Measurements from ENCODE around the gene FNBP1L.
"Not testable (repeated sequence)": the region's sequence is repeated elsewhere in the genome, so short reads cannot be mapped to it uniquely, and the experiment has no call there.

FNBP1L gene

GRCh38 chr1:93446837-93447451 is 974 bp upstream of the FNBP1L start:
- no peak for DNase-seq

GRCh38 chr1:93448292-93448982 is 519 bp downstream of the FNBP1L start:
- no peak for DNase-seq

DNA sequence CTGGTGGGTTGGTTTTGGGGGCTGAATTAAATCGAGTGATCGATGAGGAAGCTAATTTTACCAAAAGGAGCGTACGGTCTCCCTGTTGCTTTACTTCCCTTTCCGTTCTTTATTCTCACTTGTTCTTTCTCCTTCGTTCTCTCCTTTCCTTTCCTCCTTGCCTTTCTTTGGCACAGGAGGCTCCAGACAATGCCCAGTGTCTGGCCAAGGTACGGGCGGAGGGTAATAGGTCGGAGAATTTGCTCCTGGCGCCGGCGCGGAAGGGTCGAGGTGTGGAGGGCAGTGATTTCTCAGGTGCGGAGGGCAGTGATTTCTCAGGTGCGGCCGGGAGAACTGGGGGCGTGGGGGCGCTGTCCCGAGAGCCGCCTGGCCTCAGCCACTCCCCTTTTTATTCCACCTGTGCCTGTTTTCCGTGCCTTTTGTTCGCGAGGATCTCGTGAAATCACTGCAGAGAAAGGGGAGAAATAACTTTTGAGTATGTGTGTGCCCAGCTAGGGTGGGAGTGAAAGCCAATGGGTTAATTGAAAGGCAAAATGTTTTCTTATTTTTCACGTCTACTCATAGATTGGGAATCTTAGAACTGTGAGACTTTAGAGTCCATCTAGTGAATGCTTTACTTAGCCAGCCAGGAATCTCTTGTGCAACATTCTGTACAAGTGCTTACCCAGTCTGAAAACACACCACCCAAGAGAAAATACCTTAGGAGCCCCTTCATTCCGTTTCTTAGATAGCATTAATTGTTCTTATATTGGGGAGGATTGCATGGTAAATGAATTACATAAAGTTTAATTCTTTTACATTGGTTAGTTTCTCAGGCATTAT is 1.3 kb downstream of the FNBP1L start:
- no peak for DNase-seq

- DNase-seq = no peak
These were observed 2.4 kb downstream of the FNBP1L start for GRCh38 chr1:93450321-93450720.

- no peak for DNase-seq
These were observed 6.0 kb downstream of the FNBP1L start for GRCh38 chr1:93453911-93454310.

DNA sequence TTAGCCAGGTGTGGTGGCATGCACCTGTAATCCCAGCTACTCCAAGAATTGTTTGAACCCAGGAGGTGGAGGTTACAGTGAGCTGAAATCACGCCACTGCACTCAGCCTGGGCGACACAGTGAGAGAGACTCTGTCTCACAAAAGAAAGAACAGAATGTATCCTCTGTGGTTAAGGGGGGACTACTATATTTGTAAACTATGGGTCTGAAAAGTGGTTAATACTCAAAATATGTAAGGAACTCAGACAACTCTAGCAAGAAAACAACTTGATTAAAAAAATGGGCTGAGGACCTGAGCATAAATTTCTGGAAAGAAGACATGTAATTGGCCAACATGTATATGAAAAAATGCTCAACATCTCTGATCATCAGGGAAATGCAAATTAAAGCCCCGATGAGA is 11.2 kb downstream of the FNBP1L start:
- DNase-seq = no peak

DNA sequence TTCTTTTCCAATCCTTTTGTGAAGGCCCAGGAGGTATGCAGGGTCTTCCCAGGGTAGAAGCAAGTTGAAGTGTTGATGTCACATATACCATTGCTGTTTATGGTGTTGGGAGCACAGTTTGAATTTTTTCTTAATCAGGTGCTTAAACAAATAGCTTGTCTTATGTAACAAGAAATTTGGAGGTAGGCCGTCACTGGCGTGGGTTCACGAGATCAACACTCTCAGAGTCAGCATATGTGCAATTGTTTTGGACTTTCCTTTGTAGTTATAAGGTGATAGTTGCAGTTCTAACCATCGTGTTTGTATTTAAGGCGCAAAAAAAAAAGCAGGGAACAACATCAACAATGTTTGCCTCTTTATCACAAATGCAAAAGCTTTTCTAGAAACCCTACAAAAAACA is 13.3 kb downstream of the FNBP1L start:
- no peak for DNase-seq

- DNase-seq = no peak
These were observed 16.0 kb downstream of the FNBP1L start for GRCh38 chr1:93463960-93464359.

GRCh38 chr1:93465371-93466082 is 17.6 kb downstream of the FNBP1L start:
- DNase-seq = not testable (repeated sequence)

DNA sequence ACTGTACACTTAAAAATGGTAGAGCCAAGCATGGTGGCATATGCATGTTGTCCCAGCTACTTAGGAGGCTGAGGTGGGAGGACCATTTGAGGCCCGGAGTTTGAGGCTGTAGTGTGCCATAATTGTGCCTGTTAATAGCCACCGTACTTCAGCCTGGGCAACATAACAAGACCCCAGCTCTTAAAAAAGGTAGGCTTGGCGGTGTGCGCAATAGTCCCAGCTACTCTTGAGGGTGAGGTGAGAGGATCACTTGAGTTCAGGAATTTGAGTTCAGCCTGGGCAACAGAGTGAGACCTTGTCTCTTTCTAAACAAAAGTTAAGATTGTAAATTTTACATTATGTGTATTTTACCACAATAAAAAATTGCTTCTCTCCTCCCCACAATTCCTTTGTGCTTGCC is 19.7 kb downstream of the FNBP1L start:
- no peak for DNase-seq

- DNase-seq = no peak
These were observed 20.7 kb downstream of the FNBP1L start for GRCh38 chr1:93468662-93469061.

DNA sequence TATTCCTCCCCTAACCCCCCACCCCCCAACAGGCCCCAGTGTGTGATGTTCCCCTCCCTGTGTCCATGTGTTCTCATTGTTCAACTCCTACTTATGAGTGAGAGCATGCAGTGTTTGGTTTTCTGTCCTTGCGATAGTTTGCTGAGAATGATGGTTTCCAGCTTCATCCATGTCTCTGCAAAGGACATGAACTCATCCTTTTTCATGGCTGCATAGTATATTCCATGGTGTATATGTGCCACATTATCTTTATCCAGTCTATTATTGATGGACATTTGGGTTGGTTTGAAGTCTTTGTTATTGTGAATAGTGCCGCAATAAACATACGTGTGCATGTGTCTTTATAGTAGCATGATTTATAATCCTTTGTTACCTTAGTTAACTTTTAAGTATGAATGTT is 21.3 kb downstream of the FNBP1L start:
- not testable (repeated sequence) for DNase-seq

GRCh38 chr1:93471284-93471683 is 23.4 kb downstream of the FNBP1L start:
- no peak for DNase-seq

DNA sequence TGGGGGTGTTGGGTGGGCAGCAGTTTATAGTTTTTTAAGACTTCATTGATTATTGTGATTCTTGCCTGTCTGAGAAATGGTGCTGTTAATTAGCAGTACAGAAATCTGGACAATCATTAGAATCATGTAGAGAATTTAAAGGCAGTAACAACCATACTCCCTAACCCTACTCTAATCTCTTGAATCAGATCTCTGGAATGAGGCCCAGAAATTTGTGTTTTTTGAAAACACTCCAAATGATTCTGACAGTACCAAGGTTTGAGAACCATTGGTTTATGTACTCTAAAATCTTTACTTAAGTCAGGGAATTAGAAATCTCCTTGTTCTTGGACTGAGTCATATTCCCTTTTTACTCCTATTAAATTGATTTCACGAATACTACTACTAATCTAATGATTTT is 24.0 kb downstream of the FNBP1L start:
- DNase-seq = no peak

DNA sequence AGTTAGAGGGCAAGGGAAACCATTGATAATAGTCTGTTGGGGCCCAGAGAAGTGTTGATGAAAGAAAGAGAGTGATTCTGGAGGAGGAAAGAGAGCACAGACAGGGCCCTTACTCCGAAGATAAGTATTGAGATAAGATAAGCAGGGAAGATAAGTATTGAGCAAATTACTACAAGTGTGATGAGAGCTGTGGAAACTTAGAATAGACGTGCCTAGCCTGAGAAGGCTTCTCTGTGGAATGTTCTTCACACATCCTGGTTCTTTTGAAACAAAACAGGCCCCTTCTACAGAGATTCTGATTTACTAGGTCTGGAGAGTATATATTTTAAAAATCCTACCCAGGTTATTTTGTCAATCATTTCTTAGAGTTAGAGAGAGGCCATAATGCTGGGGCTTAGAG is 26.4 kb downstream of the FNBP1L start:
- DNase-seq = no peak

DNA sequence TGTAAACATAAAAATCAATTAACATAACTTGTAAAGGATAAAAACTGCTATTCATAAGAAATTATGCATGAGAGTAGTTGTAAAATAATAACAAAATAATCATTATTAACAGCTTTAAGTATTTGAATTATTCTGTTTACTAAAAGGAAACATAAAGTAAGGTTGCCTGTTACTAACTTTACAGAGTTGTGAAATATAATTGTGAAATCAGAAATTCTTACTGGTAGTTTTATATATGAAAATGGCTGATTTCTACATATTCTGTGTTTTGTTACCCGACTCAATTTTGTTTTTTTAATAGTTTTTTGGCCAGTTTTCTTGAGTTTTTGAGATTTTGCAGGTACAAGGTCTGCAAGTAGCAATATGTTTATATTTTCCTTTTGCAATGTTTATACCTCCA is 27.8 kb downstream of the FNBP1L start:
- no peak for DNase-seq

DNA sequence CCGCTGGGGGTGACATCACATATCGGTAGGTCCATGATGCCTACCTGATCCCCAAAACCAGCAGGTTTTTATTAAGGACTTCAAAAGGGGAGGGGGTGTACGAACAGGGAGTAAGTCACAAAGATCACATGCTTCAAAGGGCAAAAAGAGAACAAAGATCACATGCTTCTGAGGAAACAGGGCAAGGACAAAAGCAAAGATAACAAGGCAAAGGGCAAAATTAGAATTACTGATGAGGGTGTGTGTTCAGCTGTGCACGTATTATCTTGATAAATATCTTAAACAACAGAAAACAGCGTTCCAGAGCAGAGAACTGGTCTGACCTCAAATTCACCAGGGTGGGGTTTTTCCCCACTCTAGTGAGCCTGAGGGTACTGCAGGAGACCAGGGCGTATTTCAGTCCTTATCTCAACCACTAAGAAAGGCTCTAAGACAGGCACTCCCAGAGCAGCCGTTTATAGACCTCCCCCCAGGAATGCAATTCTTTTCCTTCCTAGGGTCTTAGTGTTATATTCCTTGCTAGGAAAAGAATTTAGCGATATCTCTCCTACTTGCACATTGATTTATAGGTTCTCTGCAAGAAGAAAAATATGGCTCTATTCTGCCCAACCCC is 31.3 kb downstream of the FNBP1L start:
- not testable (repeated sequence) for DNase-seq

- DNase-seq = not testable (repeated sequence)
These were observed 34.0 kb downstream of the FNBP1L start for GRCh38 chr1:93481899-93482298.

- DNase-seq = no peak
These were observed 35.3 kb downstream of the FNBP1L start for GRCh38 chr1:93483200-93483599.

DNA sequence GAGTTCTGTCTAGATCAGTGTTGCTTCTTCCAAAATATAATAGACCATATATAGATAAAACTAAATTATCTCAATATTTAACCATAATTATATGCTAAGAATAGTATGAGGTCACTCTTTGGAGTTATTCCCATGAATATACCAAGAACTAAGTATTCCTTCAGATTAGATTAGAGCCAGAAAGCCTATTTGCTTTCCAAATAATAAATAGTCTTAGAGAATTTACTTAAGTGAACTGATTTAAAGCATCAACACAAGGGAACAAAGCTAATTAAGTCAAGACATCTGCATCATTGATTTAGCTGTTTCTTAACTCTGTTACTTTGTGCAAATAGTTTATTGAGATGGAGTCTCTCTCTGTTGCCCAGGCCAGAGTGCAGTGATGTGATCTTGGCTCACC is 35.7 kb downstream of the FNBP1L start:
- no peak for DNase-seq

- DNase-seq = no peak
These were observed 40.3 kb downstream of the FNBP1L start for GRCh38 chr1:93488207-93488606.

DNA sequence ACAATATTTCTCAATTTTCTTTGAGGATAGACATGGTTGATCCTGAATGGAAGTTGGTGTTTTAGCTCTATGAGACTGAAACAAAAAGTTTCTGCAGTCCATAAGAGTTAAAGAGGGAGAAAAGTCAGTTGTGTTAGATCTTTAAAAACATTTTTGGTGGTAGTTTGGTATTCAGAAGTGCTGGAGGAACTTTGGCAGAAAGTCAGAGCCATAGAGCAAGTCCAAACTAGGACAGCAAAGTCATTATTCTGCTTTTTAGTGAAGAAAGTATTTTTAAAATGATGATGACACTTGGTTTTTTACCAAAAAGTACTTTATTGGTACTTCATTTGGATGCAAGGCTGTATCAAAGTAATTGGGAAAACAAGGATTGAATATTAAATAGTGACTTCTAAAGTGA is 41.8 kb downstream of the FNBP1L start:
- no peak for DNase-seq

DNA sequence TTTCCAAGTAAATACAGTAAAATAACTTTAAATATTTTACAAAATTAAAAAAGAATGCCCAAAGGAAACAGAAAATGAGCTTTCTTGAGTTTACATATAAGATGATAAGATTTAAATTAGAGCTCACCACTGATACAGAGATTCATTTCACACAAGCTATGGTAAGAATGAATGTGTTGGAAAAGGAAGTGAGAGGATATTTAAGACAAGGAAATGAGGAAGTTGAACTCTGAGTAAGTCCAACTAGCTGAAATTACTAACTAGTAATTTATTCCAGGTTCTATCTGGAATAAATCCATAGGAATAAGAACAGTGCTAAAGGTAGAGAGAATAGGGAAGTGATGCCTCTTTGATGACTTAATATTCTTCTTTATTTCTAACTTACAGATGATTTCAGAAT is 42.4 kb downstream of the FNBP1L start:
- DNase-seq = no peak

Measured in activated gamma-delta T cell (primary cell).